ENCODE measurements around the gene GRIN3A.

- TF ChIP-seq CTCF (IDR thresholded peaks at IDR 0.05) (no peak), EP300 (IDR thresholded peaks at IDR 0.05) (no peak)
Observed at GRCh38 chr9:101528015-101528414, 210.4 kb downstream of the GRIN3A start.
